Osteoblast (primary cell): ENCODE results near the gene ZSCAN26. TPM values are rescaled to one million over a fixed set of nuclear protein-coding genes. Genes with fewer than 3 reads are reported as not detected.
"Not testable (repeated sequence)": the region's sequence is repeated elsewhere in the genome, so short reads cannot be mapped to it uniquely, and the experiment has no call there.

Source experiments
- DNase-seq: peaks from one replicate; pipeline ENCODE4 v3.0.0; 2011; ENCODE audit warnings: low spot score, mixed read lengths; ENCODE audit not compliant: insufficient read length; ENCODE audit errors: missing footprints
- H2AFZ ChIP-seq: 2 replicates; pipeline ENCODE4 v1.6.0; 2011; ENCODE audit warnings: mild to moderate bottlenecking, low read length
- H3K27ac ChIP-seq: 2 replicates; pipeline ENCODE4 v1.5.1; 2011; ENCODE audit warnings: mild to moderate bottlenecking, low read depth, low read length, moderate library complexity
- H3K27me3 ChIP-seq: 2 replicates; pipeline ENCODE4 v1.6.0; 2012; ENCODE audit warnings: mild to moderate bottlenecking, control low read depth, inconsistent platforms, low read length, moderate library complexity; ENCODE audit not compliant: insufficient read depth
- H3K36me3 ChIP-seq: 2 replicates; pipeline ENCODE4 v1.5.1; 2011; ENCODE audit warnings: mild to moderate bottlenecking, low read length, control low read depth, moderate library complexity; ENCODE audit not compliant: insufficient read depth
- H3K4me1 ChIP-seq: 2 replicates; pipeline ENCODE4 v1.5.1; 2011; ENCODE audit warnings: mild to moderate bottlenecking, low read length, control low read depth, moderate library complexity; ENCODE audit not compliant: insufficient read depth
- H3K4me2 ChIP-seq: 2 replicates; pipeline ENCODE4 v1.6.0; 2011; ENCODE audit warnings: mild to moderate bottlenecking, low read length; ENCODE audit not compliant: insufficient read depth
- H3K4me3 ChIP-seq: fragments of 200-600 bp; sonication (generic); 3 replicates; pipeline ENCODE4 v1.5.1; 2012; ENCODE audit warnings: mild to moderate bottlenecking, low read length, inconsistent platforms; ENCODE audit not compliant: insufficient read depth
- H3K79me2 ChIP-seq: 2 replicates; pipeline ENCODE4 v1.6.0; 2012; ENCODE audit warnings: mild to moderate bottlenecking, low read length, control low read depth, inconsistent platforms; ENCODE audit not compliant: insufficient read depth
- H3K9me3 ChIP-seq: 2 replicates; pipeline ENCODE4 v1.5.1; 2011; ENCODE audit warnings: low read depth, low read length, control low read depth
- H4K20me1 ChIP-seq: 2 replicates; pipeline ENCODE4 v1.6.0; 2012; ENCODE audit warnings: mild to moderate bottlenecking, low read length, control low read depth; ENCODE audit not compliant: insufficient read depth
- total RNA-seq: library from RNA; depleted of rRNA; stranded (reverse); fragments of >200 nt; gene quantifications from 2 replicates; pipeline ENCODE4 v1.2.3, GENCODE V29; 2012
- TF ChIP-seq, protein P1 (sequence below): IDR thresholded peaks from 2 replicates; pipeline ENCODE4 v1.5.1; 2011; ENCODE audit warnings: mild to moderate bottlenecking, low read depth, low read length, moderate library complexity; ENCODE audit errors: extremely low read depth

The ZSCAN26 gene
- total RNA-seq, 1 donor, result 15.2 TPM

DNA sequence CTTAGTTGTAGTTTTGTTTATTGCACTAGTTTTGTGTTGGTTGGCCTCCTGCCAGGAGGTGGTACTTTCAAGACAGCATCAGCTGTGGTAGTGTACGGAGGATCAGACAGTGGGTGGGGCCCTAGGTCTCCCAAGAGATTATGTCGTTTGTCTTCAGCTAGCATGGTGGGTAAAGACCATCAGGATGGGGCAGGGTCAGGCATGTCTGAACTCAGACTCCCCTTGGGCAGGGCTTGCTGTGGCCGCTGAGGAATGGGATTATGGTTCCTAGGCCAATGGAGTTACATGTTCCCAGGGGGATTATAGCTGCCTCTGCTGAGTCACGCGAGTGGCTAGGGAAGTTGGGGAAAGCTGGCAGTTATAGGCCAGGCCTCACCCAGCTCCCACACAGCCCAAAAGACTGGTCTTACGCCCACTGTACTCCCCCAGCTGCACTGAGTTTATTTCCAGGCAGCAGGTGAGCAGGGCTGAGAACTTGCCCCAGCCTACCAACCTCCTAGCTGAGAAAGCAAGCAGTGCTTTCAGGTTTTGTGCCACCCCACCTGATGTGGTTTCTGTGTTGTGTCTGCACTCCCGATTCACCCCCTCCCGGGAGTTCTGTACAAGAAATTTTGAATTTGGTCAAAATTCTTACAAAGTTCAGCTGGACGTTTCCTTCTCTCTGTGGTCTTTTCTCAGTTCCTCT is 44.3 kb downstream of the ZSCAN26 start:
- Histone ChIP-seq H3K9me3 (no peaks in the 10 kb centered on the region), H3K4me2 (no peak overlapping the region), H3K36me3 (no peaks in the 10 kb centered on the region), H3K4me3 (no peak overlapping the region), H4K20me1 (no peaks in the 10 kb centered on the region), H2AFZ (no peak overlapping the region), H3K79me2 (no peaks in the 10 kb centered on the region), H3K27me3 (no peaks in the 10 kb centered on the region), H3K4me1 (no peaks in the 10 kb centered on the region), H3K27ac (no peak overlapping the region)
- no peak for DNase-seq
- TF ChIP-seq, protein P1, sequence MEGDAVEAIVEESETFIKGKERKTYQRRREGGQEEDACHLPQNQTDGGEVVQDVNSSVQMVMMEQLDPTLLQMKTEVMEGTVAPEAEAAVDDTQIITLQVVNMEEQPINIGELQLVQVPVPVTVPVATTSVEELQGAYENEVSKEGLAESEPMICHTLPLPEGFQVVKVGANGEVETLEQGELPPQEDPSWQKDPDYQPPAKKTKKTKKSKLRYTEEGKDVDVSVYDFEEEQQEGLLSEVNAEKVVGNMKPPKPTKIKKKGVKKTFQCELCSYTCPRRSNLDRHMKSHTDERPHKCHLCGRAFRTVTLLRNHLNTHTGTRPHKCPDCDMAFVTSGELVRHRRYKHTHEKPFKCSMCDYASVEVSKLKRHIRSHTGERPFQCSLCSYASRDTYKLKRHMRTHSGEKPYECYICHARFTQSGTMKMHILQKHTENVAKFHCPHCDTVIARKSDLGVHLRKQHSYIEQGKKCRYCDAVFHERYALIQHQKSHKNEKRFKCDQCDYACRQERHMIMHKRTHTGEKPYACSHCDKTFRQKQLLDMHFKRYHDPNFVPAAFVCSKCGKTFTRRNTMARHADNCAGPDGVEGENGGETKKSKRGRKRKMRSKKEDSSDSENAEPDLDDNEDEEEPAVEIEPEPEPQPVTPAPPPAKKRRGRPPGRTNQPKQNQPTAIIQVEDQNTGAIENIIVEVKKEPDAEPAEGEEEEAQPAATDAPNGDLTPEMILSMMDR, result no peak

DNA sequence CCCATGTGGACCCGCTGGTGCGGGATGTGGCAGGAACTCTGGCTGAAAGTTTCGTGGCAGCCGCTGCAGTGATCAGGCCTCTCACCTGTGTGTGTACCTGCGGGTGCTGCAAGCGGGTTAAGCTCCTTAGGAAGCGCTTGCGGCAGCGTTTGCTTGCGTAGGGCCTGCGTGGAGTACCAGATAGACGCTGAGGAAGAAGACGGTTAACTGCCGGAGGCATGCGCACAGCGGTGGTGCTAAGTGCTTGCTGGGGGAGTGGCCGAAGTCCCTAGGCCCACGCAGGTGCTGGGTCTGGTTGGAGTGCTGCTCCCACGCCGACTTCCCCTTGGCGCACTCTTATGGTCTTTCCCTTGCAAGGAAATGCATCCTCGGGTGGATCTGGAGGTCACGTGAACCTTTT is 46.0 kb downstream of the ZSCAN26 start:
- Histone ChIP-seq H3K36me3 (no peaks in the 10 kb centered on the region), H3K27ac (no peak overlapping the region), H3K4me3 (no peak overlapping the region), H4K20me1 (no peaks in the 10 kb centered on the region), H3K79me2 (no peaks in the 10 kb centered on the region), H3K4me1 (no peaks in the 10 kb centered on the region), H3K4me2 (no peak overlapping the region), H3K9me3 (no peaks in the 10 kb centered on the region), H2AFZ (no peak overlapping the region), H3K27me3 (no peaks in the 10 kb centered on the region)
- no peak for DNase-seq
- TF ChIP-seq, protein P1, result no peak

DNA sequence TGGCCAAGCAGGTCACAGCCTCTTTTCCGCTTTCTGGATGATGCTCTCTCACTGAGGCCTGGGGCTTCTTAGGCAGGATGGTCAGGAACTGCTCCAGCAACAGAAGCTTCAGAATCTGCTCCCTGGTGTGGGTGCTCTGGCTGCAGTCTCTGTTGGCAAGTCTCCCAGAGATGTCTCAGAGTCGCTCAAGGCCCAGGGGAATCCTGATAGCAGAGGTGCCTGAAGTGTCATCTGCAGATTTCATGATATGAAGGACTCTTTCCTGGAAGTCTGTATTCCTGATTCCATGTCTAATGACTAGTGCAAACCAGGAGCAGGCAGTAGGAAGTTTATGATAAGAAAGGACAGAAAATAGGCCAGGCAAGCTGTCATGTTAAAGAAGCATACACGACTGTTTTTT is 48.7 kb downstream of the ZSCAN26 start:
- peak; percentile 46 for DNase-seq
- Histone ChIP-seq H3K9me3 (no peaks in the 10 kb centered on the region), H3K4me1 (no peaks in the 10 kb centered on the region), H2AFZ (no peak overlapping the region), H3K27ac (no peak overlapping the region), H3K4me2 (no peak overlapping the region), H3K4me3 (no peak overlapping the region), H4K20me1 (no peaks in the 10 kb centered on the region), H3K27me3 (no peaks in the 10 kb centered on the region), H3K36me3 (no peaks in the 10 kb centered on the region), H3K79me2 (no peaks in the 10 kb centered on the region)
- TF ChIP-seq, protein P1, result no peak

DNA sequence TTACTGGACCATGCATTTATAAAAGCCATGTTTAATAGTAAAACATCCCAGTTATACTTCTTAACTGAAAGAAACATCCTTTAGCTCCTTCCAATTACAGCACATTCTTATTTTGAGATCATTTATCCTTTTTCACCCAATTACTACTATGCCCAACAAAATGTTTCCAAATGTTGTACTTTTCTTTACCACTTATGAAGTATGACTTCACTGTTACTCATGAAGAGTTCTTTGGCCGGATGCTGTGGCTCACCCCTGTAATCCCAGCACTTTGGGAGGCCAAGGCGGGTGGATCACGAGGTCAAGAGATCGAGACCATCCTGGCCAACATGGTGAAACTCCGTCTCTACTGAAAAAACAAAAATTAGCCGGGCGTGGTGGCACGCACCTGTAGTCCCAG is 50.9 kb downstream of the ZSCAN26 start:
- not testable (repeated sequence) for H2AFZ ChIP-seq, H3K4me1 ChIP-seq, H3K36me3 ChIP-seq, DNase-seq, H3K27me3 ChIP-seq, H3K4me2 ChIP-seq, H3K27ac ChIP-seq, H3K79me2 ChIP-seq, H4K20me1 ChIP-seq, H3K4me3 ChIP-seq, H3K9me3 ChIP-seq
